Measurements from ENCODE around the gene TTC33.

DNA sequence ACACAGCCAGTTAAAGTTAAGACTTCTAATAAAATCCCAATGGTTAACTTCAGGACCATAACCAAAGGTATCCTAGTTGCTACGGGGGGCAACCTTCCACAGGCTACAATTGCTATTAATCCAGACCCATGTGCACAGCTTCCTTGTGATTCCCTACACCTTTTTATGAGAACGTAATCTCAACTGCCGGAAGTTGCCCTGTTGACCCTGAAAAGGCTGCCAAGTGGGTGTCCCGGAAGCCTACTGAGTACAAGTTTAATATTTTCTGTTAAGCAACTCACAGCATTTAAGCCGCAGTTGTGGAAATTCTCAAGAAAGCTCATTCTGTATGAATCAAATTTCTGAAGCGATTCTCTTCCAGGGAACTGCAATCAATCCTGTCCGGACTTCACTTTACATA is 124.5 kb downstream of the TTC33 start:
- TF ChIP-seq, protein P1, sequence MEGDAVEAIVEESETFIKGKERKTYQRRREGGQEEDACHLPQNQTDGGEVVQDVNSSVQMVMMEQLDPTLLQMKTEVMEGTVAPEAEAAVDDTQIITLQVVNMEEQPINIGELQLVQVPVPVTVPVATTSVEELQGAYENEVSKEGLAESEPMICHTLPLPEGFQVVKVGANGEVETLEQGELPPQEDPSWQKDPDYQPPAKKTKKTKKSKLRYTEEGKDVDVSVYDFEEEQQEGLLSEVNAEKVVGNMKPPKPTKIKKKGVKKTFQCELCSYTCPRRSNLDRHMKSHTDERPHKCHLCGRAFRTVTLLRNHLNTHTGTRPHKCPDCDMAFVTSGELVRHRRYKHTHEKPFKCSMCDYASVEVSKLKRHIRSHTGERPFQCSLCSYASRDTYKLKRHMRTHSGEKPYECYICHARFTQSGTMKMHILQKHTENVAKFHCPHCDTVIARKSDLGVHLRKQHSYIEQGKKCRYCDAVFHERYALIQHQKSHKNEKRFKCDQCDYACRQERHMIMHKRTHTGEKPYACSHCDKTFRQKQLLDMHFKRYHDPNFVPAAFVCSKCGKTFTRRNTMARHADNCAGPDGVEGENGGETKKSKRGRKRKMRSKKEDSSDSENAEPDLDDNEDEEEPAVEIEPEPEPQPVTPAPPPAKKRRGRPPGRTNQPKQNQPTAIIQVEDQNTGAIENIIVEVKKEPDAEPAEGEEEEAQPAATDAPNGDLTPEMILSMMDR (conservative IDR thresholded peaks at IDR 0.05; ENCODE audit: low read length), result no peak
- TF ChIP-seq EZH2phosphoT487 (IDR thresholded peaks at IDR 0.05; ENCODE audit: borderline replicate concordance), result no peak
